Measurements from ENCODE around the gene DLGAP4. TPM values are rescaled to one million over a fixed set of nuclear protein-coding genes. Genes with fewer than 3 reads are reported as not detected.

The DLGAP4 gene
- total RNA-seq, 1 donor from 2014 or later, result 99.1 TPM

GRCh38 chr20:36390719-36391415 lies 84.7 kb downstream of the DLGAP4 start:
- Mint-ChIP-seq H3K4me1 (no peaks in the 10 kb centered on the region), H3K36me3 (no peaks in the 10 kb centered on the region), H3K27me3 (ENCODE audit: low read depth) (peaks cover 26% of the 10 kb centered on the region), H3K9me3 (no peaks in the 10 kb centered on the region), H3K27ac (no peak overlapping the region), H3K4me3 (no peak overlapping the region)
- TF ChIP-seq CTCF (IDR thresholded peaks at IDR 0.05; ENCODE audit: unreplicated experiment), result no peak
- no peak for DNase-seq (ENCODE audit: low spot score in 2 of 2, unreplicated experiment in 2 of 2)

GRCh38 chr20:36391456-36391855 lies 85.3 kb downstream of the DLGAP4 start:
- Mint-ChIP-seq H3K27me3 (ENCODE audit: low read depth) (peaks cover 22% of the 10 kb centered on the region), H3K9me3 (no peaks in the 10 kb centered on the region), H3K4me3 (no peak overlapping the region), H3K27ac (no peak overlapping the region), H3K4me1 (no peaks in the 10 kb centered on the region), H3K36me3 (no peaks in the 10 kb centered on the region)
- TF ChIP-seq CTCF (IDR thresholded peaks at IDR 0.05; ENCODE audit: unreplicated experiment), result no peak
- no peak for DNase-seq (ENCODE audit: low spot score in 2 of 2, unreplicated experiment in 2 of 2)

- Mint-ChIP-seq H3K27me3 (ENCODE audit: low read depth) (peaks cover 20% of the 10 kb centered on the region), H3K9me3 (no peaks in the 10 kb centered on the region), H3K4me1 (no peaks in the 10 kb centered on the region), H3K27ac (no peak overlapping the region), H3K36me3 (no peaks in the 10 kb centered on the region), H3K4me3 (no peak overlapping the region)
- no peak for DNase-seq (ENCODE audit: low spot score in 2 of 2, unreplicated experiment in 2 of 2)
- no peak for TF ChIP-seq CTCF (IDR thresholded peaks at IDR 0.05; ENCODE audit: unreplicated experiment)
Observed at GRCh38 chr20:36391955-36392354, 85.8 kb downstream of the DLGAP4 start.

- no peaks in the 10 kb centered on the region for H3K4me1 Mint-ChIP-seq
- H3K27ac Mint-ChIP-seq, result no peak overlapping the region
- H3K27me3 Mint-ChIP-seq (ENCODE audit: low read depth), result peaks cover 13% of the 10 kb centered on the region
- no peak for DNase-seq (ENCODE audit: low spot score in 2 of 2, unreplicated experiment in 2 of 2)
- H3K4me3 Mint-ChIP-seq, result no peak overlapping the region
- no peak for TF ChIP-seq CTCF (IDR thresholded peaks at IDR 0.05; ENCODE audit: unreplicated experiment)
- H3K9me3 Mint-ChIP-seq, result no peaks in the 10 kb centered on the region
- H3K36me3 Mint-ChIP-seq, result no peaks in the 10 kb centered on the region
Observed at GRCh38 chr20:36392989-36393388, 86.8 kb downstream of the DLGAP4 start.

GRCh38 chr20:36394340-36394965 lies 88.3 kb downstream of the DLGAP4 start:
- H3K4me1 Mint-ChIP-seq, result no peaks in the 10 kb centered on the region
- no peak overlapping the region for H3K27ac Mint-ChIP-seq
- H3K27me3 Mint-ChIP-seq (ENCODE audit: low read depth), result peaks cover 14% of the 10 kb centered on the region
- no peak for DNase-seq (ENCODE audit: low spot score in 2 of 2, unreplicated experiment in 2 of 2)
- no peaks in the 10 kb centered on the region for H3K9me3 Mint-ChIP-seq
- no peak for TF ChIP-seq CTCF (IDR thresholded peaks at IDR 0.05; ENCODE audit: unreplicated experiment)
- no peaks in the 10 kb centered on the region for H3K36me3 Mint-ChIP-seq
- H3K4me3 Mint-ChIP-seq, result no peak overlapping the region

All from mesothelial cell of epicardium (in vitro differentiated cells).